HG03159 (cell line): ENCODE data around the gene C11orf21.

Experiments
- ATAC-seq: cut with Tn5 transposase; IDR thresholded peaks from one replicate; pipeline ENCODE4 v1.9.1; 2021; ENCODE audit warnings: mild to moderate bottlenecking, moderate library complexity; ENCODE audit not compliant: unreplicated experiment

The C11orf21 gene

DNA sequence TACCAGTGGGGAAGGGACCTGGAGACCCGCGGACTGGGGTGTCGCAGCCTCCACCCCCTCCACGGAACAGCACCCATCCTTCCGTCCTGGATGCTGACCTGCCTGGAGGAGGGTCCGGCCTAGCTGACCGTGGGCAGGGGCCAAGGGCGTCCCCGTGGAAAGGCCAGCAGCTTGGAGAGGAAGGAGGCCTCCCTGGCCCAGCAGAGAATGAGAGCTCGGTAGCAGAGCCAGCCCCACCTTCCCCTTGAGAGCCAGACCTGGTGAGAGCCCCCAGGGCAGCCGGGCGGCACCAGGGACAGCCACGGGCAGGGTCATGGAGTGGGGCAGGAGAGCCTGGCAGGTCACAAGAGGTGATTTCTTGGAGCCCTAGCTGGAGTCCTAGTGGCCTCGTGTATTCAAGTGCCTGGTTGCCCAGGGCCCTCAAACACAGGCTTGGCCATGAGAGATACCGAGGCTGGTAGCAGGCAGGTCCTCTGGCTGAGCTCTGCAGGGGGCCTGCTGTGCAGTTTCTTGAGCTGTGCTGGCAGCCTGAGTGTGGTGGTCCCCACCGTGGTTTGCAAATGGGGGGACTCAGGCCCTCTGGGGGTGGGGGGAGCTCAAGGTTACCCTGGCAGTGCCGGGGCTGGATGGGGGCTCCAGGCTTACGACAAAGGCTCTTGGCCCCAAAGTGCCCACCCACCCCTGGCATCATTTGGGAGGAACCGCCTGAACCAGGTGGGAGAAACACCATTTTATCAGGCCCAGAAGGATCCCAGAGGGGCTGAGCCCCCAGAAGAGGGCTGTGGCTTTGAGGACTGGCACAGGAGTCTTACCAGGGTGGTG is 7.7 kb upstream of the C11orf21 start:
- ATAC-seq: no peak

- ATAC-seq: no peak
These were observed 7.0 kb upstream of the C11orf21 start for GRCh38 chr11:2308713-2309112.

DNA sequence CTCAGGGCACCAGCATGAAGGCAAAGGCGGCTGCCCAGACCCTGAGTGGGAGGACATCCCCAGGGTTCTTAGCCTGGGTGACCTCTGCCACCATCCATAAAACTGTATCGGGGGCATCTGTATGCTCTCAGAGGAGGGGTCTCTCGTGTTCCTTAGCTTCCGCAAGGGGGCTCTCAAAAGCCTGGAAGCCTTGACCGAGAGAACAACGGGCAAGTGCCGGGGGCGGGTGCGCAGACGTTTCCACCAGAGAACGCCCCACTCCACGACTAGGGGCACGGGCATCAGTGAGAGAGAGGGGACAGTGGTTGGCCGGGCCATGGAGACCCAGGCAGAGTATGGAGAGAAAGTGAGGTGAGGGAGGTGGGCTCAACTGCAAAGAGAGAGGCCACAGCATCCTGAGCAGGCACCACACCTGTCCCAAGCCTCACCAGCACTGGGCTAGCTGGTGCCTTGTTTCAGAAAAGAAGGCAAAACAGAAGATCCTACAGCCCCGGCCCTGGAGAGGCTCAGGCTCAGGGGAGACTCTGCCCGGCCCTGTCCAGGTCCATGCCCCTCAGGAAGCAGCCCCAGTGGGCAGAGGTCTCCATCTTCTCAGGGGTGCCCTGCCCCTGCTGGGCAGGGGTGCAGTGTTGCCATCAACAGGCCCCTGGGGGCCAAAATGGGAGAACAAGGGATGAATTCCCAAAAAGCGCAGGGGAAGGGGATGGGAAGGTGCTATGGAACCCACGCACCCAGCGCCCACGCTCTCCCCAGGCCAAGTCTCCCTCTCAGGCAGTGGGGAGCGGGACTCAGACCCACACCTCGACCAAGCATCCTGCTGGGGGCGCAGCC is 6.0 kb upstream of the C11orf21 start:
- no peak for ATAC-seq

DNA sequence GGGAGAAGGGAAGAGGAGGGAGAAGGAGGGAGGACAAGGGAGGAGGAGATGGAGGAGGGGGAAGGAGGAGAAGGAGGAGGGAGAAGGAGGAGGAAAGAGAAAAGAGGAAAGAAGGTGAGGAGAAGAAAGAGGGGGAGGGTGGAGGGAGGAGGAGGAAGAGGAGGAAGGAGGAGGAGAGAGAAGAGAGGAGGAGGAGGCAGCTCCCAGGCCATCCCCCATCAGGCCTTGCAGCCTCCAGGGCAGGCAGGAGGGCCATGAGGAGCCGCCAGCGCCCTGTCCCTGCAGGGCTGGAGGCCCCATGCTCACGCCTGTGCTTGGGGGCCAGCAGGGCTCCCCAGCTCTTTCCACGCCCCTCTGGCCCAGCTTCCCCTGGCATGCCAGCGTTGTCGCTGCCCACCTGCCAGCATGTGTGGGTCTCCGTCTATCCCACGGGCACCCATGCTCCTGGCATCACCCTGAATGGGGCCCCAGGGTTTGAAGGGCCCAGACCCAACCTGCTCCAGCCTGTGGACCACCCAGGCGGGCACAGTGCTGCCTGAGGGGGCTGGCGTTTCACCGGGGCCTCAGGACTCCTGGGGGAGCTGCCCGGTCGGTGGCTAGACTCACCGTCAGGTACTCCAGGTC is 5.3 kb upstream of the C11orf21 start:
- ATAC-seq: no peak

DNA sequence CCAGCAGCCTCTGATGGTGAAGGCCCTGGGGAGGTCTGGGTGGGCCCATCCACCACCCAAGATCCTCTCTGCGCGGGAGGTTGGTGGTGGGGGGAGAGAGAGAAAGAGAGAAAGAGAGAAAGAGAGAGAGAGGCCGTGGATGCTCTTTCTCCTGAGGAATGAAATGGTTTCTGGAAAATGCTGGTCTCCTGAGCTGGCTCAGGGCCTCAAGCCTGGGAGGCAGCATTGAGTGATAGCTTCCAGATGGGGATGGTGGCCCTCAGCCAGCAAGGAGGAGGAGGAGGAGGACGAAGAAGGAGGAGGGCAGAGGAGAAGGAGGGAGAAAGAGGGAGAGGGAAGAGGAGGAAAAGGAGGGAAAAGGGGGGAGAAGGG is 4.7 kb upstream of the C11orf21 start:
- ATAC-seq: no peak

DNA sequence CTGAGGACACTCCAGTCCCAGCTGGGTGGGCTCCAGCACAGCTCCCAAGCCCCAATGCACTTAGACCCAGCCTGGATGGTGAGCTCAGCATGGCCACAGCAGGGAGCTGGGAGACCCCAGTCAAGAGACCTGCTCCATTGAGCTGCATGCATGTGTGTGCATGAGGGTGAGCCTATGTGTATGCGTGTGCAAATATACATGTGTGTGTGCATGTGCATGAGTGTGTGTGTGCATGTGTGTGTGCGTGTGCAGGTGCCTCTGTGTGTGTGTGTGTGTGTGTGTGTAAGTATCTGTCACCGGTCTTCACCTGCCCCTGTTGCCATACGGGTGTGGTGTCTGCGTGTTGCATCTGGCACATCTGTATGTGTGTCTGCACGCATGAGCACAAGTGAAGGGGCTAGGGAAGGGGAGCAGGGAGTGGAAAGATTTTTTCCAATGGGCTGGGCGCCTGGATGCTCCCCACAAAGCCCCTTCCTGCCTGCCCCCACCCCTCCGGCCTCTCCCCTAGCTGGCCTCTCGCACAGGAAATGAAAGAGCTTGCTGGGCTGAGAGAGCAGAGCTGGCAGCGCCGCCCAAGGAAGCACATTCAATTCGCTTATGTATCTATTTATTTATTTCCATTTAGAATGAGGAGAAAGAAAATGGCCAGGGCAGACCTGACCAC is 4.2 kb upstream of the C11orf21 start:
- ATAC-seq: no peak

- no peak for ATAC-seq
These were observed 3.5 kb upstream of the C11orf21 start for GRCh38 chr11:2305140-2305778.

- ATAC-seq: no peak
These were observed 2.9 kb upstream of the C11orf21 start for GRCh38 chr11:2304506-2305139.

DNA sequence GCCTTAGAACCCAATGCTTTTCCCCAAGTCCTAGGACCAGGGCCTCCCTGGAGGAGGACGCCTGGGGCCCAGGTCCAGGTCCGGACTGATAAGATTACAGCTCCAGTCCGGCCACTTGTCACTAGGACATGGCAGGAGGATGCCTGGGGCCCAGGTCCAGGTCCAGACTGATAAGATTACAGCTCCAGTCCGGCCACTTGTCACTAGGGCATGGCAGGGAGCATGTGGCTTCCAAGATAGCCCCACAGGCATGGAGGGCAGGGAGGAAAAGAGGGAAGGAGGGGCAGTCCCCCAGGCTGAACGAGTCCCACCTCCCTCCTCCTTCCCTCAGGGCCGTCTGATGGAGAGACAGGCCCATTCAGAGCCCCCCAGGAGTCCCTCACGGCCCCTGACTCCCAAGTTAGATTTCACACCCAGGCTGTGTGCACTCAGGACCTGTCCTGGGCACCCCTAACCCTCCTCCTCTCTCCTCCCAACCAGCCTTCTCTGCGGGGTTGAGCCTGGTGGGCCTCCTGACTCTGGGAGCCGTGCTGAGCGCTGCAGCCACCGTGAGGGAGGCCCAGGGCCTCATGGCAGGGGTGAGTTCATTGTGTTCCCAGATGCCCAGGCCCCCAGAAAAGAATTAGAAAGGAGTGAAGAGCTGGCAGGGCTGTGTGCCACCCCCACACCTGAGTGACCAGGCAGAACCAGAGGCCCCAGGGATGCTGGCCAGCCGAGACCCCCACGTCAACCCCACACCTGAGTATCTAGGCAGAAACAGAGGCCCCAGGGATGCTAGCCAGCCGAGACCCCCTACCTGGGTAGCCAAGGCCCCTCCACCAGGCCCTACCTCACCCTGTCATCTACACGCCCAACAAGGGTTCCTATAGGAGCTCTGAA is 2.1 kb upstream of the C11orf21 start:
- no peak for ATAC-seq

- ATAC-seq: no peak
These were observed 1.3 kb upstream of the C11orf21 start for GRCh38 chr11:2302896-2303626.

- no peak for ATAC-seq
These were observed 683 bp upstream of the C11orf21 start for GRCh38 chr11:2302306-2302895.

DNA sequence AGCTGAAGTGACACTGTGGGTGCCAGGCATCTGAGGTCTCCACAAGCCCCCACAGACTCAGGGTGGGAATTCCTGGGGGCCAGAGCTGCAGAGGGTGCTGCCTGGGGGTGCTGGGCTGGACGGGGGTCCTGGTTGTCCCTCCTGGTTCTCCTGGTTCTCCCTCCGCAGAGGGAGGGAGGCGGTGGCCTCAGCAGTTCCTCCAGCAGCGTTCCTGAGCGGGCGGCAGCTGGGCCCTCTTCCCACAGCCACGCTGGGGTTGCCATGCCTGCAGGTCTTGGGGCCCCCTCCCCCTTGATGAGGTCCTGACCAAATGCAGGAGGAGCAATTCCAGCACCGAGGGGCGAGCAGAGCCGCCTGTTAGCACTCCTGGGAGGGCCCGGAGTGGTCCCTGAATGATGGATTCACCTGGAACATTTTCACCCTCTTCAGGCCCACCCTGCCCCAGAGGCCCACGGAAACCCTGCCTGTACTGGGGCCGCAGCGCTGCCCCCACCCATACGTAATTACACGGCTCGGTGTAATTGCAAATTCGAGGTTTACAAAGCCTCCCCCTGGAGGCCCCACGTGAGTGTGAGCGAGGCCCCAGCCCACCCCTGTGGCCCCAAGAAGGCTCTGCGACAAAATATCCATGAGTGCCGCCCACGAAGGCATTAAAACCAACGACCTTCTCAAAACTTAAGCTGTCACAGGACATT is 635 bp downstream of the C11orf21 start:
- no peak for ATAC-seq

- no peak for ATAC-seq
These were observed 1.3 kb downstream of the C11orf21 start for GRCh38 chr11:2300290-2300935.

GRCh38 chr11:2299773-2300172 is 1.9 kb downstream of the C11orf21 start:
- no peak for ATAC-seq

GRCh38 chr11:2298795-2299761 is 2.6 kb downstream of the C11orf21 start:
- no peak for ATAC-seq
